Common myeloid progenitor, CD34-positive (primary cell): ENCODE data around the gene CNP.

Experiments
- CTCF ChIA-PET: fragments of 350-600 bp; sonication (Branson Sonifier 250); formaldehyde crosslinking; loops from one replicate; lab custom pipeline; 2021; ENCODE audit warnings: antibody characterized with exemption; lab: Charles Lee
- POLR2A ChIA-PET: fragments of 350-600 bp; sonication (Branson Sonifier 250); formaldehyde crosslinking; loops from one replicate; lab custom pipeline; 2021; ENCODE audit warnings: antibody characterized with exemption; lab: Charles Lee
- DNase-seq, 3 donors: peaks; one replicate each; pipeline versions ENCODE4 v3.0.0 to v3.0.0-alpha.2; 2013
- H3K27ac ChIP-seq, 2 experiments: 1 replicate in 1 of 2; 2 replicates in 1 of 2; pipeline ENCODE4 v1.7.0; 2013; ENCODE audit warnings: inconsistent platforms in 2 of 2, low read length in 2 of 2, mild to moderate bottlenecking in 2 of 2, low read depth in 1 of 2, moderate library complexity in 1 of 2; ENCODE audit not compliant: severe bottlenecking in 2 of 2, insufficient read depth in 1 of 2, poor library complexity in 1 of 2
- H3K27me3 ChIP-seq, 5 experiments: replicated peaks in 2 of 5; 1 replicate in 3 of 5; 2 replicates in 2 of 5; pipeline versions ENCODE4 v1.6.1 to v1.7.0; 2013; ENCODE audit warnings: low read length in 4 of 5, mild to moderate bottlenecking in 2 of 5, moderate library complexity in 2 of 5, inconsistent platforms in 1 of 5; ENCODE audit not compliant: insufficient read depth in 5 of 5, control insufficient read depth in 4 of 5
- H3K36me3 ChIP-seq, 4 experiments: 1 replicate in 2 of 4; 2 replicates in 2 of 4; pipeline versions ENCODE4 v1.6.1 to v1.7.0; 2013; ENCODE audit warnings: low read length in 3 of 4, control low read depth in 1 of 4, mild to moderate bottlenecking in 1 of 4; ENCODE audit not compliant: control insufficient read depth in 4 of 4, insufficient read depth in 4 of 4
- H3K4me1 ChIP-seq, 4 experiments: 1 replicate in 3 of 4; 2 replicates in 1 of 4; pipeline versions ENCODE4 v1.6.1 to v1.7.1; 2013; ENCODE audit warnings: low read length in 3 of 4, mild to moderate bottlenecking in 3 of 4, control low read depth in 1 of 4, inconsistent platforms in 1 of 4, moderate library complexity in 1 of 4; ENCODE audit not compliant: control insufficient read depth in 4 of 4, insufficient read depth in 4 of 4; ENCODE audit errors: control extremely low read depth in 1 of 4
- H3K4me3 ChIP-seq, 7 experiments: 1 replicate in 4 of 7; 2 replicates in 3 of 7; pipeline versions ENCODE4 v1.5.1 to v1.7.0; 2013; ENCODE audit warnings: mild to moderate bottlenecking in 7 of 7, low read length in 6 of 7, moderate library complexity in 6 of 7, inconsistent platforms in 2 of 7, low read depth in 2 of 7, control low read depth in 1 of 7; ENCODE audit not compliant: insufficient read depth in 4 of 7, control insufficient read depth in 1 of 7; ENCODE audit errors: extremely low read depth in 1 of 7
- H3K9me3 ChIP-seq, 5 experiments: 1 replicate in 4 of 5; 2 replicates in 1 of 5; pipeline versions ENCODE4 v1.6.1 to v1.7.1; 2013; ENCODE audit warnings: low read length in 4 of 5, mild to moderate bottlenecking in 2 of 5, inconsistent platforms in 1 of 5, low read depth in 1 of 5, moderate library complexity in 1 of 5; ENCODE audit not compliant: control insufficient read depth in 4 of 5, insufficient read depth in 2 of 5; ENCODE audit errors: control extremely low read depth in 1 of 5
- WGBS: methylation state at CpG from one replicate; pipeline ENCODE4 v1.1.5; 2013; ENCODE audit not compliant: insufficient coverage; 5-methylcytosine and 5-hydroxymethylcytosine counted together

Gene CNP

DNA sequence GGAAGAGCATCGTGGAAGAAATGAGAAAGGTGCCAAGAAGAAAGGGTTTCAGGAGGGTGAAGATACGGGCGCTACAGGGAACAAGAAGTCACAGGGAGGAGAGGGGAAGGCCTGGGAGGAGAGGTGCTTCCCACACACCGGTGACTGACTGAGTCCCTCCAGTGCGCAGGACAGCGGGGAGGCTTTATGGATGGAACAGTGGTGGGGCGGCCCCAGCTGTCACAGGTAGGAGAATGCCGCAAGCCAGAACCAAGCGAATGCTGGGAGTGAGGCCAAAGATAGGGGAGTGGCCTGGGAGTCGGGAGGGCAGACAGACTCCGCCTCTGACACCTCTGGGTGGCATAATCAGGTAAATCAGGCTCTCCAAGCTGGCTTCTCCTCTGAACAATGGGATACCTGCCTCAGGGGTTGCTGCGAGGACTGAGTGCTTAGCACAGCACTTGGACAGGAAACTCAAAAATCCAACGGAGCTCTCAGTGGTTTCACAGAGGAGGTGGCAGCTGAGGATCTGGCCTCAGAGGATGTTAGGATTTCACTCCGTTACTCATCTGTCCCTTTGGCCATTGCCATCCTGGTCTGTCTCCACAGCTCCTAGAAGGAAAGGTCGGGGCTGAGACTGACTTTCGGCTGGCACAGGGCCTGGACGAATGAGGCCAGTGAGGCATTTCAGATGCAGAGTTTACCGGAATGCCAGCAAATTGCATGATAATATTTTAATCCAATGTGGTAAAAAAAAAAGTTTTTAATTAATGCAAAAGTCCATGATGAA is 717 bp upstream of the CNP start:
- POLR2A ChIA-PET = interaction anchor here (1.3 kb wide), 1 partner anchor 146 kb away, joined by 3 read pairs; the partner anchor contains the start of gene DHX58
- under 1% methylated on average over 15 of the region's 18 CpGs for WGBS
- CTCF ChIA-PET = interaction anchor here (0.6 to 8.7 kb wide), 16 partner anchors 8 to 229 kb away, joined by 3 to 79 read pairs (median 4); partner anchors contain the start of genes DHX58, DNAJC7 and GHDC
- peak overlapping the region; percentile 38 to 86 (median 78) for H3K4me3 ChIP-seq
- H3K4me1 ChIP-seq = peaks cover 6 to 31% (median 22%) of the 10 kb centered on the region in 4 experiments
- H3K9me3 ChIP-seq = no peaks in the 10 kb centered on the region
- peaks cover 0 to 20% (median 12%) of the 10 kb centered on the region in 4 experiments for H3K36me3 ChIP-seq
- no peaks in the 10 kb centered on the region for H3K27me3 ChIP-seq
- DNase-seq = peak; percentile 29 to 51 (median 51)
- peak overlapping the region; percentile 42 to 80 for H3K27ac ChIP-seq

- 33% methylated on average over 31 of the region's 39 CpGs for WGBS
- DNase-seq = no peak
- peak overlapping the region; percentile 72 to 86 (median 78) for H3K4me3 ChIP-seq
- ChIA-PET CTCF (interaction anchor here (0.7 to 8.7 kb wide), 5 partner anchors 8 to 146 kb away, joined by 3 to 79 read pairs (median 3); partner anchors contain the start of gene DHX58), POLR2A (interaction anchor here (1.2 kb wide), 1 partner anchor 96 kb away, joined by 6 read pairs; no protein-coding TSS in a partner anchor)
- peaks cover 3 to 31% (median 22%) of the 10 kb centered on the region in 4 experiments for H3K36me3 ChIP-seq
- peaks cover 6 to 33% (median 22%) of the 10 kb centered on the region in 4 experiments for H3K4me1 ChIP-seq
- peak overlapping the region; percentile 72 to 87 for H3K27ac ChIP-seq
- H3K9me3 ChIP-seq = no peaks in the 10 kb centered on the region
- H3K27me3 ChIP-seq = no peaks in the 10 kb centered on the region
Measured at GRCh38 chr17:41967141-41967920, 736 bp downstream of the CNP start.

DNA sequence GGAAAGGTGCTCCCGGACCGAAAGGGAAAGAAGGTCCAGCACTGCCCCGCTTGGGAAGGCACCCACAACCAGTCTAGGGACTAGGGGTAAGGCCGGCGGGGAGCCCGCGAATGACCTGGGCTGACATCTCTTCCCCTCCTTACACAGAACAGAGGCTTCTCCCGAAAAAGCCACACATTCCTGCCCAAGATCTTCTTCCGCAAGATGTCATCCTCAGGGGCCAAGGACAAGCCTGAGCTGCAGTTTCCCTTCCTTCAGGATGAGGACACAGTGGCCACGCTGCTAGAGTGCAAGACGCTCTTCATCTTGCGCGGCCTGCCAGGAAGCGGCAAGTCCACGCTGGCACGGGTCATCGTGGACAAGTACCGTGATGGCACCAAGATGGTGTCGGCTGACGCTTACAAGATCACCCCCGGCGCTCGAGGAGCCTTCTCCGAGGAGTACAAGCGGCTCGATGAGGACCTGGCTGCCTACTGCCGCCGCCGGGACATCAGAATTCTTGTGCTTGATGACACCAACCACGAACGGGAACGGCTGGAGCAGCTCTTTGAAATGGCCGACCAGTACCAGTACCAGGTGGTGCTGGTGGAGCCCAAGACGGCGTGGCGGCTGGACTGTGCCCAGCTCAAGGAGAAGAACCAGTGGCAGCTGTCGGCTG is 1.5 kb downstream of the CNP start:
- CTCF ChIA-PET = interaction anchor here (1.6 kb wide), 2 partner anchors 9 to 14 kb away, joined by 3 read pairs; no protein-coding TSS in a partner anchor
- Histone ChIP-seq H3K4me3 (peak overlapping the region in 4 of 7 experiments; percentile 76 to 86 (median 82)), H3K36me3 (peaks cover 3 to 39% (median 26%) of the 10 kb centered on the region in 4 experiments), H3K9me3 (no peaks in the 10 kb centered on the region), H3K27ac (peak overlapping the region in 1 of 2 experiments; percentile 87), H3K4me1 (peaks cover 6 to 31% (median 22%) of the 10 kb centered on the region in 4 experiments), H3K27me3 (no peaks in the 10 kb centered on the region)
- POLR2A ChIA-PET = interaction anchor here (1.2 to 1.6 kb wide), 2 partner anchors 50 to 95 kb away, joined by 5 to 6 read pairs; no protein-coding TSS in a partner anchor
- whole genome bisulfite sequencing = 95% methylated on average over 31 of the region's 37 CpGs
- no peak for DNase-seq

GRCh38 chr17:41968676-41969075 is 2.1 kb downstream of the CNP start:
- H3K4me1 ChIP-seq = peaks cover 6 to 31% (median 22%) of the 10 kb centered on the region in 4 experiments
- CTCF ChIA-PET = interaction anchor here (1.4 to 1.6 kb wide), 2 partner anchors 9 to 82 kb away, joined by 3 read pairs; no protein-coding TSS in a partner anchor
- peaks cover 3 to 45% (median 31%) of the 10 kb centered on the region in 4 experiments for H3K36me3 ChIP-seq

DNA sequence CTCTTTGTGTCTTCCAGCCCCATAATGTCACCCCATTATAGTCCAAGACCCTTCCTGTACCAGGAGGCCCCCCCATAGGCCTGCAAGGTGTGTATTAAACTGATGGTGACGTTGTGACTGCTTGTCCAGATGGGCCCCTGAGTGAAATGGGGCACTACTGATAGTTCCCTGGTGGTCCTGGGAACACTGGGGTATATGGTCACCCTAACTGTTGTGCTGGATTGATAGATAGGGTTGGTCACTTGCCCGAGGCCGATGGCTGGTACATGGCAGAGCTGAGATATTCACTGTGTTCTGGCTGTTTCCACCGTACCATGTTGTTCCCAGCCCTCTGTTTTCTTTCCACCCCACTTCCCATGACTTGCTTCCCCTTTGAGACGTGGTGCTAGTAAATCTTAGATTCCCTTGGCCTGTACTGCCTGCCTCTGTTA is 4.3 kb downstream of the CNP start:
- no peak overlapping the region for H3K4me3 ChIP-seq
- H3K27me3 ChIP-seq = no peaks in the 10 kb centered on the region
- 83% methylated on average over 3 of the region's 5 CpGs for WGBS
- H3K9me3 ChIP-seq = no peaks in the 10 kb centered on the region
- ChIA-PET CTCF (interaction anchor here (1.1 kb wide), 1 partner anchor 11 kb away, joined by 3 read pairs; no protein-coding TSS in a partner anchor), POLR2A (no interaction called here)
- no peak for DNase-seq
- H3K4me1 ChIP-seq = peaks cover 2 to 21% (median 15%) of the 10 kb centered on the region in 4 experiments
- H3K36me3 ChIP-seq = peaks cover 3 to 67% (median 50%) of the 10 kb centered on the region in 4 experiments
- H3K27ac ChIP-seq = peak overlapping the region in 1 of 2 experiments; percentile 36

More at GRCh38 chr17:41968676-41969075, 2.1 kb downstream of the CNP start:
- WGBS = 92% methylated on average over 4 of the region's 10 CpGs
- Histone ChIP-seq H3K9me3 (no peaks in the 10 kb centered on the region), H3K27ac (no peak overlapping the region), H3K27me3 (no peaks in the 10 kb centered on the region), H3K4me3 (no peak overlapping the region)
- POLR2A ChIA-PET = interaction anchor here (1.6 kb wide), 1 partner anchor 49 kb away, joined by 5 read pairs; no protein-coding TSS in a partner anchor
- no peak for DNase-seq
